HG02943 (cell line): Measurements from ENCODE around the gene CABYR.

Source experiments
- ATAC-seq: cut with Tn5 transposase; IDR thresholded peaks from one replicate; pipeline ENCODE4 v1.9.1; 2021; ENCODE audit warnings: mild to moderate bottlenecking, low read depth, moderate library complexity; ENCODE audit not compliant: unreplicated experiment

The CABYR gene

GRCh38 chr18:24187689-24188088 lies 48.8 kb downstream of the CABYR start:
- ATAC-seq = no peak

GRCh38 chr18:24188120-24188519 lies 49.3 kb downstream of the CABYR start:
- ATAC-seq = no peak

- no peak for ATAC-seq
These were observed 50.2 kb downstream of the CABYR start for GRCh38 chr18:24189007-24189528.

- ATAC-seq = no peak
These were observed 50.9 kb downstream of the CABYR start for GRCh38 chr18:24189664-24190346.

- ATAC-seq = no peak
These were observed 51.7 kb downstream of the CABYR start for GRCh38 chr18:24190590-24190989.

GRCh38 chr18:24195296-24196053 lies 56.6 kb downstream of the CABYR start:
- ATAC-seq = no peak

- no peak for ATAC-seq
These were observed 57.9 kb downstream of the CABYR start for GRCh38 chr18:24196764-24197163.

GRCh38 chr18:24197412-24197811 lies 58.5 kb downstream of the CABYR start:
- ATAC-seq = no peak

GRCh38 chr18:24198461-24198860 lies 59.6 kb downstream of the CABYR start:
- no peak for ATAC-seq

GRCh38 chr18:24199372-24199962 lies 60.6 kb downstream of the CABYR start:
- ATAC-seq = no peak

GRCh38 chr18:24200494-24201290 lies 61.8 kb downstream of the CABYR start:
- ATAC-seq = no peak

GRCh38 chr18:24201699-24202687 lies 63.1 kb downstream of the CABYR start:
- no peak for ATAC-seq

GRCh38 chr18:24204904-24205303 lies 66.0 kb downstream of the CABYR start:
- ATAC-seq = no peak

- no peak for ATAC-seq
These were observed 69.6 kb downstream of the CABYR start for GRCh38 chr18:24208270-24209035.

GRCh38 chr18:24209558-24209957 lies 70.7 kb downstream of the CABYR start:
- ATAC-seq = no peak
